DND-41 (cell line): ENCODE data around the gene XNDC1N.

Experiments used
- EZH2 ChIP-seq: IDR thresholded peaks from 3 replicates; pipeline ENCODE4 v1.6.1; 2012; ENCODE audit warnings: borderline replicate concordance, low read depth, mild to moderate bottlenecking, moderate library complexity, low read length, inconsistent platforms; ENCODE audit not compliant: severe bottlenecking
- TF ChIP-seq, protein P1 (sequence below): IDR thresholded peaks from 2 replicates; pipeline ENCODE4 v1.5.1; 2012; ENCODE audit warnings: borderline replicate concordance, low read length, moderate library complexity, mild to moderate bottlenecking; ENCODE audit not compliant: poor library complexity, severe bottlenecking; ENCODE audit errors: extremely low read depth

DNA sequence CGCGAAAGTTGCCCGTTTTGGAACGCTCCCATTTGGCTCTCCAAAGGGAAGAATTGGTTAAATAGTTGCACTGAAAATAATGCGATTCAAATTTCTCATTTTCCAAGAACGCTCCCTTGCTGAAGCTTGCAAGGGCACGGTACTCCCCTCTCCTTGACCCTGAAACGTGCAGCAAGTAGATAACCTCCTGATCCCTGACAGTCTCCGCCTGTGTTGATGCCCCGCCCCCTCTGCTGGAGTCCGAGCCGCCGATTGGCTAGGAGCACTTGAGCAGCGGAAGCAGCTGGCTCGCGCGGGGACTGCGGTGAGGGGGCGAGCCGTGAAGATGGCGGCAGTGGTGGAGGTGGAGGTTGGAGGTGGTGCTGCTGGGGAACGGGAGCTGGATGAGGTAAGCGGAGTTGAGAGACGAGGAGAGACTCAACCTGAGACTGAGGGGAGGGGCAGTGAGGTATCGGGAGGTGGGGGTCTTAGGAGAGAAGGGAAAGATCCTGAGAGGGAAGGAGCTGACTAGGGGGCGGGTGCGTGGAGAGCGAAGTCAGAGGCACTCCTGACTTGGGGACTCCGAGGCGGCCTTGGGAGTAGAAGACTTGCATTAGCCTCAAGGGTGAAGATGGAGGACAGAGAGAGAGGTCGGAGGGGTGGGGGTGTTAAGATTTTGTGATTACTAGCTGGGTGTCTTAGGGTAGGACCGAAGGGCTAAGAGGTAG, 496 bp upstream of the XNDC1N start, which contains the start of gene RNF121:
- peak; percentile 63 for TF ChIP-seq EZH2
- TF ChIP-seq, protein P1, sequence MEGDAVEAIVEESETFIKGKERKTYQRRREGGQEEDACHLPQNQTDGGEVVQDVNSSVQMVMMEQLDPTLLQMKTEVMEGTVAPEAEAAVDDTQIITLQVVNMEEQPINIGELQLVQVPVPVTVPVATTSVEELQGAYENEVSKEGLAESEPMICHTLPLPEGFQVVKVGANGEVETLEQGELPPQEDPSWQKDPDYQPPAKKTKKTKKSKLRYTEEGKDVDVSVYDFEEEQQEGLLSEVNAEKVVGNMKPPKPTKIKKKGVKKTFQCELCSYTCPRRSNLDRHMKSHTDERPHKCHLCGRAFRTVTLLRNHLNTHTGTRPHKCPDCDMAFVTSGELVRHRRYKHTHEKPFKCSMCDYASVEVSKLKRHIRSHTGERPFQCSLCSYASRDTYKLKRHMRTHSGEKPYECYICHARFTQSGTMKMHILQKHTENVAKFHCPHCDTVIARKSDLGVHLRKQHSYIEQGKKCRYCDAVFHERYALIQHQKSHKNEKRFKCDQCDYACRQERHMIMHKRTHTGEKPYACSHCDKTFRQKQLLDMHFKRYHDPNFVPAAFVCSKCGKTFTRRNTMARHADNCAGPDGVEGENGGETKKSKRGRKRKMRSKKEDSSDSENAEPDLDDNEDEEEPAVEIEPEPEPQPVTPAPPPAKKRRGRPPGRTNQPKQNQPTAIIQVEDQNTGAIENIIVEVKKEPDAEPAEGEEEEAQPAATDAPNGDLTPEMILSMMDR = no peak
